HTERT RPE-1 (cell line): Measurements from ENCODE around the gene CALML5.

Experiments used
- in situ Hi-C: fragments of 300-500 bp; cut with MboI; formaldehyde crosslinking; loops from 4 replicates; pipeline ENCODE4 v1.14.3; 2020; ENCODE audit warnings: low sequenced_read_pairs

The CALML5 gene

GRCh38 chr10:5499493-5500140 lies at the start of gene CALML5:
Gene CALML5, minus strand, starts transcription at chr10:5499570. Its CDS starts 132 bp downstream, at chr10:5499438.
- in situ Hi-C loops, result no loop called here

GRCh38 chr10:5547931-5548660 lies 48.7 kb upstream of the CALML5 start:
- in situ Hi-C loops, result no loop called here

- in situ Hi-C loops, result no loop called here
Observed at GRCh38 chr10:5547681-5547930, 48.2 kb upstream of the CALML5 start.

- in situ Hi-C loops, result no loop called here
Observed at GRCh38 chr10:5546891-5547680, 47.7 kb upstream of the CALML5 start.

GRCh38 chr10:5545778-5546710 lies 46.7 kb upstream of the CALML5 start:
- in situ Hi-C loops, result no loop called here

GRCh38 chr10:5545426-5545777 lies 46.0 kb upstream of the CALML5 start:
- in situ Hi-C loops, result no loop called here

- in situ Hi-C loops, result no loop called here
Observed at GRCh38 chr10:5545011-5545410, 45.6 kb upstream of the CALML5 start.

GRCh38 chr10:5544216-5544805 lies 44.9 kb upstream of the CALML5 start:
- in situ Hi-C loops, result no loop called here

- in situ Hi-C loops, result no loop called here
Observed at GRCh38 chr10:5543623-5544022, 44.3 kb upstream of the CALML5 start.

GRCh38 chr10:5542100-5542499 lies 42.7 kb upstream of the CALML5 start:
- in situ Hi-C loops, result no loop called here

GRCh38 chr10:5540891-5541290 lies 41.5 kb upstream of the CALML5 start:
- in situ Hi-C loops, result no loop called here

- in situ Hi-C loops, result no loop called here
Observed at GRCh38 chr10:5540080-5540479, 40.7 kb upstream of the CALML5 start.

- in situ Hi-C loops, result no loop called here
Observed at GRCh38 chr10:5538892-5539651, 39.7 kb upstream of the CALML5 start.

- in situ Hi-C loops, result no loop called here
Observed at GRCh38 chr10:5538446-5538845, 39.1 kb upstream of the CALML5 start.

- in situ Hi-C loops, result no loop called here
Observed at GRCh38 chr10:5537684-5538083, 38.3 kb upstream of the CALML5 start.

- in situ Hi-C loops, result no loop called here
Observed at GRCh38 chr10:5536486-5537081, 37.2 kb upstream of the CALML5 start.

GRCh38 chr10:5534880-5535856 lies 35.8 kb upstream of the CALML5 start:
- in situ Hi-C loops, result no loop called here

GRCh38 chr10:5534051-5534821 lies 34.9 kb upstream of the CALML5 start:
- in situ Hi-C loops, result no loop called here
